GM13977 (cell line): ENCODE measurements around the gene PABPC1L2B.
"Not testable (repeated sequence)": the region's sequence is repeated elsewhere in the genome, so short reads cannot be mapped to it uniquely, and the experiment has no call there.

ENCODE experiments used
- DNase-seq: peaks from one replicate; pipeline ENCODE4 v3.0.0; 2012; ENCODE audit warnings: low spot score
- in situ Hi-C: fragments of 300-500 bp; cut with MboI; formaldehyde crosslinking; loops from one replicate; pipeline ENCODE4 v1.12.0; 2022; ENCODE audit warnings: low sequenced_read_pairs, low pct_unique_long_range_greater_than_20kb, mixed read lengths, inconsistent platforms; ENCODE audit not compliant: unreplicated experiment
- TF ChIP-seq, protein P1 (sequence below): IDR thresholded peaks from 2 replicates; pipeline ENCODE4 v1.5.1; 2012; ENCODE audit warnings: mild to moderate bottlenecking, control low read depth; ENCODE audit not compliant: insufficient read depth; ENCODE audit errors: extremely low read depth, missing control alignments

PABPC1L2B gene

DNA sequence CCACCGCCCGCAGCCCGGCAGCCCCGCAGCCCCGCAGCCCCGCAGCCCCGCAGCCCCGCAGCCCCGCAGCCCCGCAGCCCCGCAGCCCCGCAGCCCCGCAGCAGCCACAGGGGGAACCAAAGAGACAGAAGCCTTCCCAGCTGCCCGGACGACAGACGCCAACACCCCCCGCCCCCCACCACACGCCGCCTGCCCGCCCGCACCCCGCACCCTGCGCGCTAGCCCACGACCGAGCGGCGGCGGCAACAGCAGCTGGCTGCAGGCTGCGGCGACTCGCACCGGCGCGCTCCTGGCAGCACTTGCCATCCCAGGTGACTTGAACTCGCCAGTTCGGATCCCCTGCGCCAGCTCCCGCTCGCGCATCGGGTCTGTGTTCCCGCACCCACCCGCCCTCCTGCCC lies at the start of gene PABPC1L2B:
PABPC1L2B (plus strand) TSS at position 207 of the 400 bp plus-strand sequence. CDS start 704 bp downstream, outside the sequence.
- DNase-seq, in situ Hi-C loops: not testable (repeated sequence)

DNA sequence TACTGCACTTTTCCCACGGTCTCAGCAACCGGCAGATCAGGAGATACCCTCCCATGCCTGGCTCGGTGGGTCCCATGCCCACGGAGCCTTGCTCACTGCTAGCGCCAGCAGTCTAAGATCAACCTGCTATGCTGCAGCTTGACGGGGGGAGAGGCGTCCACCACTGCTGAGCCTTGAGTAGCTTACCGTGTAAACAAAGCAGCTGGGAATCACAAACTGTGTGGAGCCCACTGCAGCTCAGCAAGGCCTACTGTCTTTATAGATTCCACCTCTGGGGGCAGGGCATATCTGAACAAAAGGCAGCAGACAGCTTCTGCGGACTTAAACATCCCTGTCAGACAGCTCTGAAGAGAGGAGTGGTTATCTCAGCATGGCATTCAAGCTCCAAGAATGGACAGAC lies 42.8 kb upstream of the PABPC1L2B start:
- in situ Hi-C loops, DNase-seq: not testable (repeated sequence)

DNA sequence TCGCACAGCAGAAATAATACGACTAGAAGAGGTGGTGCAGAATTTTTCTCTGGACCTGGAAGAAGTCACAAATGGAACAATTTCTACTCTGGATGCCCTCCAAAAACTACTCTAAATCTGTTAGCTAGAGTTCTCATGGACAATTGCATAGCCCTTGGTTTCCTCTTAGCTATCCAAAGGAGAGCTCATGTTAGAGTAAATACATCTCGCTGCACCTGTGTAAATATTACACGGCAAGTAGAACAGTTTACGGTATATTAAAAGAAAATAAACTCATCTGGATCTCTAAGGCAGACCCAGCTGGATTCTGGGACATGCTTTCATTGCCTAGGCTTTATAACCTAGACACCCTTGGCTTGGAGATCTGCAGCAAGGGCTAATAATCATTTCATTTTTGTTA lies 30.9 kb upstream of the PABPC1L2B start:
- in situ Hi-C loops, DNase-seq: not testable (repeated sequence)

DNA sequence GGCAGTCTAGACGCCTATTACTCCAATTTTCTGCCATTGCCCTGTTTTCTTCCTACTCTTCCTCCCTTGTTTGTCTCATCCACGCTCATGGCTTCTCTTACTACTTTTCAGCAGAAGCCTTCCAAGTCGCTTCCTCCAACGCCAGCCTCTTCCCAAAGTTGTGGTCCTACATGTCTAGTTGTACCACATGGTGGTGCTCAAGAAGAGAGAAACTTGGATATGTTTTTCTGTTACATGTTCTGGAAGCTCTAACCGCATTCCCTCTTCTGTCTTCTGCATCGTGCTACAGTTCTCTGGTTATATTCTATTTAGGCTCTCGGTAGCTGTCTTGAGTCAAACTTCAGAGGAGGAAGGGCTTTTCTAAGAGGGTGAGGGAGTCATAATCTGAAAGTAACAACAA lies 27.9 kb upstream of the PABPC1L2B start:
- in situ Hi-C loops, DNase-seq: not testable (repeated sequence)

GRCh38 chrX:72980894-72981469 lies 21.8 kb upstream of the PABPC1L2B start:
- DNase-seq, in situ Hi-C loops: not testable (repeated sequence)

DNA sequence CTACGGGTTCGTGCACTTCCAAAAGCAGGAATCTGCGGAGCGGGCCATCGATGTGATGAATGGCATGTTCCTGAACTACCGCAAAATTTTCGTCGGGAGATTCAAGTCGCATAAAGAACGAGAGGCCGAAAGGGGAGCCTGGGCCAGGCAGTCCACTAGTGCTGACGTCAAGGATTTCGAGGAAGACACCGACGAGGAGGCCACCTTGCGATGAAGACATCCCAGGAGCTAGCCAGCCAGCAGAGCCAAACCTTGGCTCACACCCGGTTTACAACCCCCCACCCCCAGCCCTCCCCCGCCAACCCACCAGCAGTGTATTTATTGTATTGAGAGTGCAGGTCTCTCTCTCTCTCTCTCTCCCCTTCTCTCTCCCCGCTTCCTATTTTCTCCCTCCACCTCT lies 1.3 kb downstream of the PABPC1L2B start:
- in situ Hi-C loops, DNase-seq: not testable (repeated sequence)

DNA sequence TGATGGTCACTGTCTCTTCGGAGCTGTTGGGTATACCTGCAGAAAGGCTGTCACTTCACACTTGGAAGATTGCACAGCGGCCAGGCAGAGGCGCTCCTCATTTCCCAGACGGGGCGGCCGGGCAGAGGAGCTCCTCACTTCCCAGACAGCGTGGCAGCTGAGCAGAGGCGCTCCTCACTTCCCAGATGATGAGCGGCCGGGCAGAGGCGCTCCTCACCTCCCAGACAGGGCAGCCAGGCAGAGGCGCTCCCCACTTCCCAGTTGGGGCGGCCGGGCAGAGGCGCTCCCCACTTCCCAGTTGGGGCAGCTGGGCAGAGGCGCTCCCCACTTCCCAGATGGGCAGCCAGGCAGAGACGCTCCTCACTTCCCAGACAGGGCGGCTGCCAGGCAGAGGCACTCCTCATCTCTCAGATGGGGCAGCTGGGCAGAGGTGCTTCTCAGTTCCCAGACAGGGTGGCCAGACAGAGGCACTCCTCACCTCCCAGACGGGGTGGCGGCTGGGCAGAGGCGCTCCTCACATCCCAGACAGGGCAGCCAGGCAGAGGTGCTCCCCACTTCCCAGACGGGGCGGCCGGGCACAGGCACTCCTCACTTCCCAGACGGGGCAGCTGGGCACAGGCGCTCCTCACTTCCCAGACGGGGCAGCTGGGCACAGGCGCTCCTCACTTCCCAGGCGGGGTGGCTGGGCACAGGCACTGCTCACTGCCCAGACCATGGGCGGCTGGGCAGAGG lies 18.8 kb downstream of the PABPC1L2B start:
- in situ Hi-C loops = no loop called here
- DNase-seq = no peak
- TF ChIP-seq, protein P1, sequence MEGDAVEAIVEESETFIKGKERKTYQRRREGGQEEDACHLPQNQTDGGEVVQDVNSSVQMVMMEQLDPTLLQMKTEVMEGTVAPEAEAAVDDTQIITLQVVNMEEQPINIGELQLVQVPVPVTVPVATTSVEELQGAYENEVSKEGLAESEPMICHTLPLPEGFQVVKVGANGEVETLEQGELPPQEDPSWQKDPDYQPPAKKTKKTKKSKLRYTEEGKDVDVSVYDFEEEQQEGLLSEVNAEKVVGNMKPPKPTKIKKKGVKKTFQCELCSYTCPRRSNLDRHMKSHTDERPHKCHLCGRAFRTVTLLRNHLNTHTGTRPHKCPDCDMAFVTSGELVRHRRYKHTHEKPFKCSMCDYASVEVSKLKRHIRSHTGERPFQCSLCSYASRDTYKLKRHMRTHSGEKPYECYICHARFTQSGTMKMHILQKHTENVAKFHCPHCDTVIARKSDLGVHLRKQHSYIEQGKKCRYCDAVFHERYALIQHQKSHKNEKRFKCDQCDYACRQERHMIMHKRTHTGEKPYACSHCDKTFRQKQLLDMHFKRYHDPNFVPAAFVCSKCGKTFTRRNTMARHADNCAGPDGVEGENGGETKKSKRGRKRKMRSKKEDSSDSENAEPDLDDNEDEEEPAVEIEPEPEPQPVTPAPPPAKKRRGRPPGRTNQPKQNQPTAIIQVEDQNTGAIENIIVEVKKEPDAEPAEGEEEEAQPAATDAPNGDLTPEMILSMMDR = no peak

DNA sequence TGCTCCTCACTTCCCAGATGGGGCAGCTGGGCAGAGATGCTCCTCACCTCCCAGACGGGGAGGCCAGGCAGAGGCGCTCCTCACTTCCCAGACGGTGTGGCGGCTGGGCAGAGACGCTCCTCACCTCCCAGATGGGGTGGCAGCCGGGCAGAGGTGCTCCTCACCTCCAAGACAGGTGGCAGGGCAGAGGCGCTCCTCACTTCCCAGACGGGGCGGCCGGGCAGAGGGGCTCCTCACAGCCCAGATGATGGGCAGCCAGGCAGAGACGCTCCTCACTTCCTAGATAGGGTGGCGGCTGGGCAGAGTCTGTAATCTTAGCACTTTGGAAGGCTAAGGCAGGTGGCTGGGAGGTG lies 19.3 kb downstream of the PABPC1L2B start:
- not testable (repeated sequence) for DNase-seq

DNA sequence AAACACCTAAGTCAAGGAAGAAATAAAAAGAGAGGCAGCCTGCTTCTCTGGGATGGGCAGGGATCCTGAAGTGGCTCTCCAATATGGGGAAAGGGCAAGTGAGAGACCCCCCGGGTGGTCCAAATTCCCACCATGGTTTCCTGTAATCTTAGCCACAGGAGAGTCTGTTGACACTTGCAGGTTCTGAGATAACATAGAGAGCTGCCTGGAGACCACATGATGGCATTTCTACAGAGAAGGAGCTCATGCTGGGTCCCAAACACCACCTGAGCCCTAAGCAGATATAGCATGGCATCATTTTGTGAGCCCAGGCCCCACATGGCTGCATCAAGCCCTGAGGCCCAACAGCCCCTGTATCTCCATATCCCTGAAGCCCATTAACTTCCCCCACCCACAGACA lies 26.1 kb downstream of the PABPC1L2B start:
- TF ChIP-seq, protein P1 = no peak
- DNase-seq = no peak
- in situ Hi-C loops = no loop called here

More for the DNA sequence above, 19.3 kb downstream of the PABPC1L2B start:
- in situ Hi-C loops = not testable (repeated sequence)
